GM06990 (cell line): ENCODE data around the gene PSD4.

ENCODE experiments used
- DNase-seq: peaks from one replicate; pipeline ENCODE4 v3.0.0-alpha.2; 2011; ENCODE audit not compliant: insufficient read length; ENCODE audit errors: extremely low read depth
- H3K27me3 ChIP-seq: replicated peaks from 2 replicates; pipeline ENCODE4 v1.6.0; 2011; ENCODE audit warnings: low read length; ENCODE audit not compliant: control insufficient read depth, insufficient read depth
- H3K36me3 ChIP-seq: 2 replicates; pipeline ENCODE4 v1.5.1; 2011; ENCODE audit warnings: low read length; ENCODE audit not compliant: control insufficient read depth, insufficient read depth
- H3K4me3 ChIP-seq: replicated peaks from 2 replicates; pipeline ENCODE4 v1.5.1; 2011; ENCODE audit warnings: low read depth, mild to moderate bottlenecking, control low read depth, low read length
- TF ChIP-seq, protein P1 (sequence below): IDR thresholded peaks from 2 replicates; pipeline ENCODE4 v1.5.1; 2011; ENCODE audit warnings: low read length, control low read depth, mild to moderate bottlenecking, inconsistent platforms; ENCODE audit not compliant: insufficient read depth, poor library complexity, severe bottlenecking

PSD4 gene

GRCh38 chr2:113198048-113198789 lies 24.4 kb downstream of the PSD4 start:
- no peaks in the 10 kb centered on the region for H3K27me3 ChIP-seq
- DNase-seq = no peak
- TF ChIP-seq, protein P1, sequence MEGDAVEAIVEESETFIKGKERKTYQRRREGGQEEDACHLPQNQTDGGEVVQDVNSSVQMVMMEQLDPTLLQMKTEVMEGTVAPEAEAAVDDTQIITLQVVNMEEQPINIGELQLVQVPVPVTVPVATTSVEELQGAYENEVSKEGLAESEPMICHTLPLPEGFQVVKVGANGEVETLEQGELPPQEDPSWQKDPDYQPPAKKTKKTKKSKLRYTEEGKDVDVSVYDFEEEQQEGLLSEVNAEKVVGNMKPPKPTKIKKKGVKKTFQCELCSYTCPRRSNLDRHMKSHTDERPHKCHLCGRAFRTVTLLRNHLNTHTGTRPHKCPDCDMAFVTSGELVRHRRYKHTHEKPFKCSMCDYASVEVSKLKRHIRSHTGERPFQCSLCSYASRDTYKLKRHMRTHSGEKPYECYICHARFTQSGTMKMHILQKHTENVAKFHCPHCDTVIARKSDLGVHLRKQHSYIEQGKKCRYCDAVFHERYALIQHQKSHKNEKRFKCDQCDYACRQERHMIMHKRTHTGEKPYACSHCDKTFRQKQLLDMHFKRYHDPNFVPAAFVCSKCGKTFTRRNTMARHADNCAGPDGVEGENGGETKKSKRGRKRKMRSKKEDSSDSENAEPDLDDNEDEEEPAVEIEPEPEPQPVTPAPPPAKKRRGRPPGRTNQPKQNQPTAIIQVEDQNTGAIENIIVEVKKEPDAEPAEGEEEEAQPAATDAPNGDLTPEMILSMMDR = no peak
- H3K36me3 ChIP-seq = peaks cover 57% of the 10 kb centered on the region
- no peak overlapping the region for H3K4me3 ChIP-seq

DNA sequence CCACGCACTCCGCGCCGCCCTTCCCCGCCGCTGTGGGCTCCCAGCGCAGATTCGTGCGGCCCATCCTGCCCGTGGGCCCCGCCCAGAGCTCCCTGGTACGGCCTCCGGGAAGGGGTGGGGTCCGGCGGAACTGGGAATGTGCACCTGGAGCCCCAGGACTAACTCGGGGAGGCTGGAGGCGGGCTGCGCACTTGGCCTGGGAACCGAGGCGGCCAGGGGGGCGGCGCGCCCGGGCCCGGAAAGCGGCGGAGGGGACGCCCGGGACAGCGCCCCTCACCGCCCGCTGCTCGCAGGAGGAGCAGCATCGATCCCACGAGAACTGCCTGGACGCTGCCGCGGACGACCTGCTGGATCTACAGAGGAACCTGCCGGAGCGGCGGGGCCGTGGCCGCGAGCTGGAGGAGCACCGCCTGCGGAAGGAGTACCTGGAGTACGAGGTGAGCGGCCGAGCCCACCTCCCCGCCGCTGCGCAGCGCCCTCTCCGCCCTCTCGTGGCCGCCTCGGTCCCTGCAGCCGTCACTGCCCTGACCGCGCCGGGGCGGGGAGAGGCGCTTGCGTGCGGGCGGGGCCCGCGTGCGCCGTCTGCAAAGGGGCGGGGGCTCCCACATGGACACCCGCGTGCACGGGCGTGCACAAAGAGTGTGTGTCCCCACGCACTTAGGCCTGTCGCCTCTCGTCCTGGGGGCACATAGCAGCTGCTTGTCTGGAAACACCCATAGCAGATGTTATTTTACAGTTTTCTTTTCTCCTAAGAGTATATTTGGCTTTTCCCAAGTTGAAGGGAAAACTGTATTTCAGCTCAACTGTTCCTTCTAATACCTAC lies 25.2 kb downstream of the PSD4 start:
- Histone ChIP-seq H3K4me3 (no peak overlapping the region), H3K36me3 (peaks cover 50% of the 10 kb centered on the region), H3K27me3 (no peaks in the 10 kb centered on the region)
- DNase-seq = peak; percentile 87
- TF ChIP-seq, protein P1 = peak; percentile 49

- TF ChIP-seq, protein P1 = no peak
- no peak for DNase-seq
- Histone ChIP-seq H3K4me3 (no peak overlapping the region), H3K36me3 (peaks cover 48% of the 10 kb centered on the region), H3K27me3 (no peaks in the 10 kb centered on the region)
Measured at GRCh38 chr2:113200236-113200635, 26.5 kb downstream of the PSD4 start.

DNA sequence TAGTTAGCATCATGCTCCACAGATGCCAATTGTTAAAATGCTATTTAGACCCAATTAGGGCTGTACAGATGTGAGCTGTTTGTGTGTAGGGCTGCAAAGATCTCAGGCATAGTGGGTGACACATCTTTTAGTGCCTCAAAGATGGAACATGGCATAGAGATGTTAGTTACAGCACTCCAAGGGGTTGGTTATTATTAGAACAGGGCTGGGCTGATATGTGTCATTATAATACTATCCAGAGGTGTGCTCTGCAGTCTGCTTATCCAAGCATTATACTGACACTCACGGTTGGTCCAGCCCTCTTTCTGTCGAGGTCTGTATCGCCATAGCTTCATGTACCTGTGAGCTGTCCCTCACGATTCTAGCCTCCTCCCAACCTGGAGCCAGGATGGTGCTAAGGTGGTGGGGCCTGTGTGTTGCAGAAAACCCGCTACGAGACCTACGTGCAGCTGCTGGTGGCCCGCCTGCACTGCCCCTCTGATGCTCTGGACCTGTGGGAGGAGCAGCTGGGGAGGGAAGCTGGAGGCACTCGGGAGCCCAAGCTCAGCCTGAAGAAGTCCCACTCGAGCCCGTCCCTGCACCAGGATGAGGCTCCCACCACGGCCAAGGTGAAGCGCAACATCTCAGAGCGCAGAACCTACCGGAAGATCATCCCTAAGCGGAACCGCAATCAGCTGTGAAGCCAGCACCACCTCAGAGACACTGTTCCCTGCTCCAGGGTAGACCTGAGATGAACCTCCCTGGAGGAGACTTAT lies 27.1 kb downstream of the PSD4 start:
- Histone ChIP-seq H3K27me3 (no peaks in the 10 kb centered on the region), H3K4me3 (no peak overlapping the region), H3K36me3 (peaks cover 43% of the 10 kb centered on the region)
- DNase-seq = no peak
- TF ChIP-seq, protein P1 = no peak

GRCh38 chr2:113201496-113202304 lies 27.9 kb downstream of the PSD4 start:
- Histone ChIP-seq H3K27me3 (no peaks in the 10 kb centered on the region), H3K4me3 (no peak overlapping the region), H3K36me3 (peaks cover 39% of the 10 kb centered on the region)
- DNase-seq = no peak
- TF ChIP-seq, protein P1 = no peak
